Lower leg skin (tissue), 4 donors: ENCODE data around the gene FAM240B. TPM values are rescaled to one million over a fixed set of nuclear protein-coding genes. Genes with fewer than 3 reads are reported as not detected.

Experiments
- DNase-seq, 2 donors: peaks; one replicate each; pipeline ENCODE4 v3.0.0-alpha.2; 2019; ENCODE audit warnings: low spot score in 2 of 2
- H3K4me3 ChIP-seq: fragments of 200-600 bp; sonication (generic); 2 replicates; pipeline ENCODE4 v1.5.1; 2017; ENCODE audit warnings: mild to moderate bottlenecking, low read depth; ENCODE audit not compliant: poor library complexity, severe bottlenecking
- POLR2A ChIP-seq, 2 donors: fragments of 450-650 bp; IDR thresholded peaks; one replicate each; pipeline ENCODE4 v1.6.1; 2016 to 2017; ENCODE audit warnings: antibody characterized with exemption in 2 of 2, mild to moderate bottlenecking in 1 of 2, moderate library complexity in 1 of 2
- WGBS, 2 donors: methylation state at CpG; one replicate each; pipeline ENCODE4 v1.1.5; 2018; 5-methylcytosine and 5-hydroxymethylcytosine counted together
- intact Hi-C: fragments of 100-400 bp; cut with DNase I; formaldehyde crosslinking; loops from one replicate; pipeline ENCODE4 v1.15.0; 2023; ENCODE audit warnings: low total_unique reads
- total RNA-seq, 4 donors: library from RNA; depleted of rRNA; stranded (reverse); fragments of >200 nt; gene quantifications; one replicate each; pipeline ENCODE4 v1.1.0, GENCODE V29; 2016
- TF ChIP-seq, protein P1 (sequence below), 3 donors: fragments of 450-650 bp; IDR thresholded peaks; one replicate each; pipeline ENCODE4 v1.5.1; 2016; ENCODE audit warnings: antibody characterized with exemption in 3 of 3, mild to moderate bottlenecking in 3 of 3, moderate library complexity in 2 of 3

The FAM240B gene
- total RNA-seq, 4 donors from 2014 or later = not detected

DNA sequence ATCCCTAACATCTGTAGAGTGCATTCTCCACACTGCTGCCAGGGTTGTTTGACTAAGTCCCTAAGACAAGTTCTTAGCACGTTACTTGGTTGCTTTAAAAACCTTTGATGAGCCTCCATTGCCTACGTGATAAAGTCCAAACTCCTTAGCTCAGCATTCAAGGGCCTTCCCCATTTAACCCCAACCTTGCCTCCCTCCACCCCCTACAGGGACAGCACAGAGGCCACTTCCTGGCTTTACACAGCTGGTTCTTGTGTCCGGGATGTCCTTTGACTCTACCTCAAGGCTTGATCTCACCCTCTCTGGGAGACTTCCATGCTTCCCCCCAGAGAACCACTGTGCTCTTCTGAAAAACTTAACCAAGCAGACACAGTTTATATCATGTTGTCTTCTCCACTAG, 29.4 kb downstream of the FAM240B start:
- intact Hi-C loops = no loop called here
- WGBS, 2 donors = 32 to 54% methylated on average over 3 of the region's 3 CpGs
- TF ChIP-seq, protein P1, sequence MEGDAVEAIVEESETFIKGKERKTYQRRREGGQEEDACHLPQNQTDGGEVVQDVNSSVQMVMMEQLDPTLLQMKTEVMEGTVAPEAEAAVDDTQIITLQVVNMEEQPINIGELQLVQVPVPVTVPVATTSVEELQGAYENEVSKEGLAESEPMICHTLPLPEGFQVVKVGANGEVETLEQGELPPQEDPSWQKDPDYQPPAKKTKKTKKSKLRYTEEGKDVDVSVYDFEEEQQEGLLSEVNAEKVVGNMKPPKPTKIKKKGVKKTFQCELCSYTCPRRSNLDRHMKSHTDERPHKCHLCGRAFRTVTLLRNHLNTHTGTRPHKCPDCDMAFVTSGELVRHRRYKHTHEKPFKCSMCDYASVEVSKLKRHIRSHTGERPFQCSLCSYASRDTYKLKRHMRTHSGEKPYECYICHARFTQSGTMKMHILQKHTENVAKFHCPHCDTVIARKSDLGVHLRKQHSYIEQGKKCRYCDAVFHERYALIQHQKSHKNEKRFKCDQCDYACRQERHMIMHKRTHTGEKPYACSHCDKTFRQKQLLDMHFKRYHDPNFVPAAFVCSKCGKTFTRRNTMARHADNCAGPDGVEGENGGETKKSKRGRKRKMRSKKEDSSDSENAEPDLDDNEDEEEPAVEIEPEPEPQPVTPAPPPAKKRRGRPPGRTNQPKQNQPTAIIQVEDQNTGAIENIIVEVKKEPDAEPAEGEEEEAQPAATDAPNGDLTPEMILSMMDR (IDR thresholded peaks at IDR 0.05) = no peak
- no peak for TF ChIP-seq POLR2A (IDR thresholded peaks at IDR 0.05)
- no peak overlapping the region for H3K4me3 ChIP-seq
- no peak for DNase-seq

DNA sequence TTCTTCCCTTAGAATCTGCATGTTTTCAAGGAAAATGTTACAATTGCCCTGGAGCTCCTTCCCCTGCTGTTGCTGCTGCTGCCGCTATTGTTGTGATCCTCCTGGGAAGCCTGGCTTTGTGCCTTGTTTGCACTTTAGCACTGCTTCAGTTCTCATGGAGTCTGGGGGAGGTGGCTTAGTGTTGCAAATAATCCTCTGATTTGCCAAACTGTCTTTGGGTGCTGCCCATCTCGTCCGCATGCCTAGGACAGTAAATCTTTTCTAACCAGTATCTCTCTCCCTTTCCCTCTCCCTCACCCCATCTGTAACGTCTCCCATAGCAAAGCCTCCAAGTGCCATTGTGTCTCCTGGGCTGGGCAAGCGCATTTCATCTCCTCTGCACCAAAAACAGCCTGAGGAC, 30.3 kb downstream of the FAM240B start:
- 28 to 33% methylated on average over 5 of the region's 5 CpGs for WGBS, 2 donors
- H3K4me3 ChIP-seq = no peak overlapping the region
- DNase-seq = no peak
- TF ChIP-seq POLR2A (IDR thresholded peaks at IDR 0.05) = no peak
- TF ChIP-seq, protein P1 (IDR thresholded peaks at IDR 0.05) = no peak
- intact Hi-C loops = no loop called here

DNA sequence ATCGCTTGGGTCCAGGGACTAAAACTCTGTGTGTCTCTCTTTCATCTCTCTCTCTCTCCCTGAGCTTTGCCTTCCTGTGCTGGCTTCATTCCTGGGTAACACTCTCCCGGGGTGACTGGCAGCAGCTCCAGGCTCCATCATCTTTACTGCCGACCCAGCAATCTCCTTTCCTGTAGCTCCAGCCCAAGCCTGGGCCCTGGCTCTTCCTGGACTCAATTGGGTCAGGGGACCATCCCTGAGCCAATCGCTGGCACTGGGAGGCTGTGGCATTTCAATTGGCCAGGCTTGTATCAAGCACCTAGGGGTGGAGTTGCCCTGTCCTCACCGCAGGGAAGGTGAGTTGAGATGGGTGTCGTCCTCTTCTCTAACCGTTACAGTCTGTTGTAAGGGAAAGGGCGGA, 31.9 kb downstream of the FAM240B start:
- 59 to 69% methylated on average over 8 of the region's 8 CpGs for WGBS, 2 donors
- no peak overlapping the region for H3K4me3 ChIP-seq
- no peak for TF ChIP-seq POLR2A (IDR thresholded peaks at IDR 0.05)
- TF ChIP-seq, protein P1 (IDR thresholded peaks at IDR 0.05) = no peak

DNA sequence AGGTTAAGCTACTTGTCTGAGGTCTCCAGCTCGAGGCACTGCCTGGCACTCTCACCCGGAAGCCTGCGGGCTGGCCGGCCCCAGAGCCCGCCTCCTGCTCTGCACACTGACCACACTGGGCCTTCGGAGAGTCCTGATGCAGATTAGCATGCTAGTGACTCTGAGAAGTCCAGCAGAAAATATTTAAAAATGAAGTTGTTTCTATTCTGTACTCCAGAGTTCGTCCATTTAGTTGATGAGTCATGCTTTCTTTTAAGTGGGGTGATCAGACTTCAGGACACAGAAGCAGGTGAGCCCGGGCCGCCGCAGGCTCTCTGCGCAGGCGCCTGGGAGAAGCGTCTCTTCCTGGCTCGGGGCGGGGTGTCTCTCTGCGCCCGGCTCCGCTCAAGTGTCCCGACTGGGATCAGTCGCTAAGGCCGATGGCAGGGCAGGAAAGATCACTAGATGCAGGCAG, 32.5 kb downstream of the FAM240B start:
- 49% methylated on average over 21 of the region's 21 CpGs for WGBS, 2 donors
- TF ChIP-seq POLR2A (IDR thresholded peaks at IDR 0.05) = no peak
- no peak overlapping the region for H3K4me3 ChIP-seq
- DNase-seq = peak in 1 of 2 donors; percentile 91
- intact Hi-C loops = no loop called here

More for the DNA sequence above, 31.9 kb downstream of the FAM240B start:
- intact Hi-C loops = no loop called here
- DNase-seq = no peak

DNA sequence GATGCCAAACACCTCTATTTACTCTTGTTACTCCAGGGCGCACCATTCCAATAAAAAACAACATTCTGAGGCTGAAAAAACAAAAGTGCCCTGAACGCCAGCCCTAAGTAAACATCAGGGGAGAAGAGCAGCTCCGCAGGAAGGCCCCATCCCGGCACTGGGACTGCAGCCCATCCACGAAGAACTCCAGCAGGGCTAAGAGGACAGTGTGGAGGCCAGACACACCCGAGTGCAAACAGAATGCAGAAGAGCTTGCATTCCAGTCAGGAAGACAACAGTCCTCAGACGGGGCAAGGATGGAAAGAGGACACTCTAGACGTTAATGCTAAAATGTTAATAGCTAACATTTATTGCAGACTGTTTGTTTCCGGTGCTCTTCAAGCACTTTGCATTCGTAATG, 33.0 kb downstream of the FAM240B start:
- H3K4me3 ChIP-seq = no peak overlapping the region

DNA sequence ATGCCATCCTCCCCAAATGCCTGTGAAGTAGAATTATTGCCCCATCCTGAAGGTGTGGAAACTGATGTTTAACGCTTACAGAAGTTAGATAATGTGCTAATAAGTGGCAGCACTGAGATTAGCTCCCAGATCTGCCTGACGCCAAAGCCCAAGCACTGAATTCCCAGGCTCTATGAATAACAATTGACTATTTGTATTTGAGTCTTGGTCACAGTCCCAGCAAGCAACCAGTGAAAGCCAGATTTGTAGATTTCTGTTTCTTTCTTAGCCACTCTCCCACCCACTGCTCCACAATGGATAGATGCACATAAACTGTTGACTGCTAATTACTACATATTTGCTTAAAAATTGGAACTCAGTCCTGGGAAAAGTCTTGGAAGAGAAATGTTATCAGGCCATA, 34.4 kb downstream of the FAM240B start:
- H3K4me3 ChIP-seq = no peak overlapping the region
- TF ChIP-seq, protein P1 (IDR thresholded peaks at IDR 0.05) = no peak
- no peak for TF ChIP-seq POLR2A (IDR thresholded peaks at IDR 0.05)
- intact Hi-C loops = no loop called here
- WGBS, 2 donors = 77 to 87% methylated on average over 2 of the region's 2 CpGs
- DNase-seq = no peak

More for the DNA sequence above, 33.0 kb downstream of the FAM240B start:
- 43 to 50% methylated on average over 10 of the region's 10 CpGs for WGBS, 2 donors
- intact Hi-C loops = no loop called here
- TF ChIP-seq POLR2A (IDR thresholded peaks at IDR 0.05) = no peak
- TF ChIP-seq, protein P1 (IDR thresholded peaks at IDR 0.05) = no peak
- DNase-seq = no peak
